ENCODE data around the gene EIF3B.
"Not testable (repeated sequence)": the region's sequence is repeated elsewhere in the genome, so short reads cannot be mapped to it uniquely, and the experiment has no call there.

Gene EIF3B

DNA sequence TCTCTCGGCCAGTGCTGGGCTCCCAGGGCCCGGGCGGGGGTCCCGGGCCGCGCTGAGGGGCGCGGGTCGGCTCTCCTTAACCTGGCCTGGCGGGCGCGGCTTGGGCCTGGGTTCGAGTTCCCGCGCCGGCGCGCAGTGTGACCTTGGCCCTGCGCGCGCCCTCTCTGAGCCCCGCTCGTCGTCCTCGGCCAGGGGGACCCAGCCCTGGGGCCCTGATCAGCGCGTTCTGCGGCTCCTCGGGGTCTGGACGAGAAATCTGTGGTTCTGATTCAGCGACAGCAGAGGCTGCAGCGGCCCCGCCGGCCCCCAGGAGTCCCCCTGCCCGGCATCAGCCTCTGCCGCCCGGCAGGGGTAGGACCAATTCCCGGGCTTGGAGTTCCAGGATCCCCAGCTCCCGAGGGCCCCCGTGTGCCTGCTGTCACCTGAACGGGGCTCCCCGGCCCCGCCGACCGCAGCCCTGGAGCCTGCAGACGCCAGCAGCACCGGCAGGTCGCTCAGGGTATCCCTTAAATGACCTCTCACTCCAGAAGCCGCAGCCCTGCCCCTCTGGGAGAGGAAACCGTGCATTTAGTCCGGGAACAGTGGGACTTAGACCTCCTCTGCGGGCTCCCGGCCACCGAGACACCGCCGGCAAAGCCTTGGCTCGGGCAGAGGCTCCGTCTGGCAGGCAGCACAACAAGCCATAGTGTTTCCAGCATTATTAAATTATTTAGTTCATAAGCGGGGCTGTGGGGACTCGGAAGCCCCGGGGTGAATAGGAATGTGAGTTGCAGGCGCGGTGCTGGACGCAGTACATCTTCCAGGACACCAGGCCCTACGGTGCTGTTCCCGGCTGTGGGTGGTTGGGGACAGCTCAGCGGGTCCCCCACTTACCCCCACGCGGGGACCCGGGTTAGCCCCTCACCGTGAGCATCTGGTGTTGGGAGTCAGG is 49.4 kb downstream of the EIF3B start:
- peak in 2 of 3 donors; percentile 42 to 50 for DNase-seq

DNA sequence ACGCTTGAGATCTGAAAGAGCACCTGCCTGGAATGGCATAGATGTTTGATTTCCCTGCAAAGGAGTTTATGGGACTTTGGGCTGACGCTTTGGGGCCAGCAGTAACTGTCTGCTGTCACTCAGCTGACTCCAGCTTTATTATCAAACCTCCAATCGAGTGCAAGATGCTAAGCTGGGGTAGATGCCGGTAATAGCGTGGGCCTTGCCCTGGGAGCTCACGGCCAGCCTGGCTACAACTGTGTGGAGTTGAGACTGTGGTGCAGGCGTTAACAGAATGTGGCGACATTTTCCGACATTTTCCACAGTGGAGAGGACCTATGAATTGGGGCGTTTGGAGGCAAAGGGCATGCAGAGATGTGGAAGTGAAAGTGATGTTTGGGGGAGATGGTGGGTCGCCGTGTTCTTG is 50.1 kb downstream of the EIF3B start:
- no peak for DNase-seq

DNA sequence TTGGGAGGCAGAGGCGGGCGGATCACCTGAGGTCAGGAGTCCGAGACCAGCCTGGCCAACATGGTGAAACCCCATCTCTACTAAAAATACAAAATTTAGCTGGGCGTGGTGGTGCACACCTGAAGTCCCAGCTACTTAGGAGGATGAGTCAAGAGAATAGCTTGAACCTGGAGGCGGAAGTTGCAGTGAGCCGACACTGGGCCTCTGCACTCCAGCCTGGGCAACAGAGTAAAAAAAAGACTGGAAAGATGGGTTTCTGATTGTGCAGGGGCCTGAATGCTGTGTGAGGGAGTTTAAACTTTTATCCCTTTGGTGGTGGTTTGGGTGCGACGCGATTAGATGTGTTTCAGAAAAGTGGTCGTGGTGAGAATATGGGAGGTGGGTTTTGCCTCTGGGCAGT is 50.6 kb downstream of the EIF3B start:
- no peak for DNase-seq

DNA sequence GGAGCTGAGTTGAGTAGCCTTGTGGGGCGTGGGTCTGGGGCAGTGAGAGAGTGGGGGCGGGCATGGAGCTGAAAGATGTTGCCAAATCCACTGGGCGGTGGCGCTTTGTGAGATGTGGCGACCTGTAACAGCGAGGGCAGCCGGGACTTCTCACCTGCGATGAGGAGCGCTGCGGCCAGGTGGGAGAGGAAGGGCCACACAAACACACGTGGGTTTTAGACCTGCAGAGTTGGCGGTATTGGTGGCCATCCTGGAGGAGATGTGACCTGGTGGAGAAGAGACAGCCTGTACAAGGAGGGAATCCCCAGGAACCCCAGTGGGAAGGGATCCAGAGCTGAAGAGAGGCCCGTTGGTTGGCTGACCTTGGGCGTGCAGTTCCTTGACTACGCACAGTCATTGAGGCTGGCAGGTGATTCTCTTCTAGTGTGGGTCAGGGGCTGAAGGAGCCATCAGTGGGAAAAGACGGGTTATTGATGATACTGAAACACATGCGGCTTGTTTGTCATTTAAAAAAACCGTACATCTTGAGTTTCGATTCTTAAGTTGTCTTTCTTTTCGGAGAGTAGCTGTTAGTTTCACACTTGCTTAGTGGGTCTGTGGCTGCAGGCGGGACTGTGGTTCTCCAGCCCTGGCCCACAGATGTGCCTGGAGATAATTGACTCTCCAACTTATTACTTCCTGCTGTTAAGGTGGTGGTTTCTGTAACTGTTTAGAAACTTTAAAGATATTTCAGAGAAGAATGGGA is 51.1 kb downstream of the EIF3B start:
- peak; percentile 42 to 60 (median 56) for DNase-seq

DNA sequence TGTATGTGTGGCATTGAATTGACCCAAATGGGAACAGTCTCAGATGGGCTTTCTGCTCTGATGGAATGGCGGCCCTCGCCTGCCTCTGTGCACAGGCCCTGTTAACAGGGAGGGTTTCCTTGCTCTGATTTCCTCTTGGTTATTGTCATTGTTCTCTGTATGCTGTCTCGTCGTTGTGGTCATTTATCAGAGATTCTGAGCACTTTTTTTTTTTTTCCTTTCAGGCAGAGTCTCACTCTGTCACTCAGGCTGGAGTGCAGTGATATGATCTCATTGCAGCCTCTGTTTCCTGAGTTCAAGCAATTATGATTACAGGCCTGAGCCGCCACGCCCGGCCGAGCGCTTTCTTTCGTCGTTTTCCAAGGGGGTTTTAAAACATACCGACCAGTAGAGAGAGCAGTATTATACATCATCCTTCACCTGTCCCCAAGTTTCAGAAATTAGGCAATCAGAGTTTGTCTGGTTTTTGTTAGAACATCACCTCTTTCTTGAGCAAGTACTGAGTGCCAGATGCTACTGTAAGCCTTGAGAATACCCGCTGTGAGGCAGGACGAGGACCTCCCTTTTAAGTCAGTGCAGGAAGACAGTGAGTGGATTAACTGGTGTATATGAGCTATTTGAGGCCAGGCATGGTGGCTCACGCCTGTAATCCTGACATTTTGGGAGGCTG is 55.3 kb downstream of the EIF3B start:
- DNase-seq = no peak

DNA sequence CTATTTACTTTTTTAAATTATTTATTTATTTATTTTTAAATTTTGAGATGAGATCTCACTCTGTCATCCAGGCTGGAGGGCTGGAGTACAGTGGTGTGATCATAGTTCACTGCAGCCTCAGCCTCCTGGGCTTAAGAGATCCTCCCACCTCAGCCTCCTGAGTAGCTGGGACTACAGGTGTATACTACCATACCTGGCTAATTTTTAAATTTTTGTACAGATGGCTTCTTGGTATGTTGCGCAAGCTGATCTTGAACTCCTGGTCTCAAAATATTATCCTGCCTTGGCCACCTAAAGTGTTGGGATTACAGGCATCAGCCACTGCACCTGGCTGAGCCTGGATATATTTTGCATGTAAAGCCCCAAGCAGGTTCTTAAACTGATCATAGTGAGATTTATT is 56.4 kb downstream of the EIF3B start:
- no peak for DNase-seq

DNA sequence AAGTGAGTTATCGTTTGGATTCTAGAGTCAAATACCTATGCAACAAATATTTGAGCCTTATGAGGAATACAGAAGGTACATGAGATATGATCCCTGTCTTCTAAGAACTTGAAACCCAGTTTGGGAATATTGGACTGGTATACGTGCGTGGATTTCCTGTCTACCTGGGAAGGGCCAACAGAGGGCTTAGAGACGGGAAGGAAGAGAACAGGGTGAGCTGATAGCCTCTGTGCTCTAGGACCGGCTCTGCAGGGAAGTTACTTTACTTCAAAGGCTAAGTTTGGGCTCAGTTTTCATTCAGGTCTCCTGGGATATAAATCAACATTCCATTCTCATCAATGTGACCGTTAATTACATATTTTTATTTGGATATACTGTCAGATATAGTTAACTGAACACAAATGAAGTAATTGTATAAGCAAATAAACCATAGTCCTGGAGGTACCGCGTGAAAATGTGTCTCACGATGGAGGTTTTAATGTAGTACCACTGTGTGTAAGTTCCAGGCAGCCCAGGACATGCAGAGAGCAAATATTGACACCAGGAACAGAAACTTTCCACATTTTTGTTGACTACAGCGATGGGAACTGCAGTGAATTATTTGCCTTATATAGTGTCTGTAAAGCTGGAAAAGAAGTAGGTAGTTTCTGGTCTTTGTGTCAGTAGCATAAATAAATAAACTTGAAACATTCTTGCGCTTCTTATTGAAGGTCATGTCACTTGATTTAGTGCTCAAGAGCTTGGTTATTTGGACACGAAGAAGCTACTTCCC is 57.4 kb downstream of the EIF3B start:
- DNase-seq = no peak

DNA sequence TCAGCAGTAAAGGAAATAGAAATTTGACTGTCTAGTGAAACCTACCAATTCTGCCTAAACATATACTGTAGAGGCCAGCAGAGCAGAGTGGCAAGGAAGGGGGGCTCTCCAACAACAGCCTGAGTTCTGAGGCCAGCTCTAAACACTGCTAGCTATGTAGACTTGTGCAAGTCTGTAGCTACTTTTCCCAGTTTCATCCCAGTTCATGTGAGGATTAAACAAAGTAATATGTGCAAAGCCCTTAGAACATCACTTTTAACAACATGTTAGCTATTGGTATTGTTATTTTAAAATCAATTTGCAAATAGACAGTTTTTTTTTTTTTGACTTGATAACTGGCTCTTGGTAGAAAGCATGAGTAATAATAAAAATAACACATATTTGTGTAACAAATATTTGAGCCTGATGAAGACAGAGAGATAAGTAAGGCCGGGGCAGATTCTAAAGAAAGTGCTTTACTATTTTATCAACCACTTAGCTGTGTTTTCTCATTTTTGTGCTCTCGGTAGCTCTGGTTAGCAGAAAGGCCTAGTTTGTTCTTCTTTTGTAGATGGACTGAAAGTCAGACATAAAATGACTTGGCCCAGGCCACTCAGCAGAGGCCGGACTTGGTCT is 58.1 kb downstream of the EIF3B start:
- DNase-seq = no peak

DNA sequence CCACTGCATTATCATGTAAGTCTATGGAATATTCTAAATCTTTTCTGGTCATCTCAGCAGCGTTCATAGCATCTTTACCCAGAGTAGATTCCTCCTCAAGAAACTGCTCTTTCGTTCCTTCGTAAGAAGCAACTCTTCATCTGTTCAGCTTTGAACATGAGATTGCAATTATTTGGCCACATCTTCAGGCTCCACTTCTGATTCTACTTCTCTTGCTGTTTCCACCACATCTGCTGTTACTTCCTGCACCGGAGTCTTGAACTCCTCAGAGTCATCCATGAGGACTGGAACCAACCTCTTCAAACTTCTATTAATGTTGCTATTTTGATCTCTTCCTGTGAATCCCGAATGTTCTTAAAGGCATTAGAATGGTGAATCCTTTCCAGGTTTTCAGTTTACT is 61.4 kb downstream of the EIF3B start:
- no peak for DNase-seq

DNA sequence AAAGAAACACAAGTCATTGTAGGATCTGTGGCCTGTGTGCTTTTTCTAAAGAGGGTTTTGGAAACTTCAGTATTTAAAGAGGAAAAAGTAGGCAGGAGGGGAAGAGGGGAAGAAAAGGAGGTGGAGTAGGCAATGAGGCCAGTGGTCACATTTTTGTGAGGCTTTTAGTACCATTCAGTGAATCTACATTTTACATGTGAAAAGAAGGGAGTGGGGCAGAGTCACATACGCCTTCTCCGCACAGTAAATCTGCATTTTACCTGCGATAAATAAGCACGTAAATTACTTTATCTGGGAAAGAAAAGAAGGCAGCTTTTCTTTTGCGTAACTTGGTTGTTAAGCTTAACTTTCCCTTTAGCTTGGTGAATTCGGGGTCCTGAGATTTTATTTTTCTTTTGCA is 62.0 kb downstream of the EIF3B start:
- no peak for DNase-seq

DNA sequence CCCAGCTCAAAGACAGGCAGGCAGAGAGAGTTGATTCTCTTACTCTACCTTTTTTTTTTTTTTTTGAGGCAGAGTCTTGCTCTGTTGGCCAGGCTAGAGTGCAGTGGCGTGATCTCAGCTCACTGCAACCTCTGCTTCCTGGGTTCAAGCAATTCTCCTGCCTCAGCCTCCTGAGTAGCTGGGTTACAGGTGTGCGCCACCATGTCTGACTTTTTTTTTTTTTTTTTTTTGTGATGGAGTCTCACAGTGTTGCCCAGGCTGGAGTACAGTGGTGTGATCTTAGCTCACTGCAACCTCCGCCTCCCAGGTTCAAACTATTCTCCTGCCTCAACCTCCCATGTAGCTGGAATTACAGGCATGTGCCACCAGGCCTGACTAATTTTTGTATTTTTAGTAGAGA is 62.6 kb downstream of the EIF3B start:
- not testable (repeated sequence) for DNase-seq

DNA sequence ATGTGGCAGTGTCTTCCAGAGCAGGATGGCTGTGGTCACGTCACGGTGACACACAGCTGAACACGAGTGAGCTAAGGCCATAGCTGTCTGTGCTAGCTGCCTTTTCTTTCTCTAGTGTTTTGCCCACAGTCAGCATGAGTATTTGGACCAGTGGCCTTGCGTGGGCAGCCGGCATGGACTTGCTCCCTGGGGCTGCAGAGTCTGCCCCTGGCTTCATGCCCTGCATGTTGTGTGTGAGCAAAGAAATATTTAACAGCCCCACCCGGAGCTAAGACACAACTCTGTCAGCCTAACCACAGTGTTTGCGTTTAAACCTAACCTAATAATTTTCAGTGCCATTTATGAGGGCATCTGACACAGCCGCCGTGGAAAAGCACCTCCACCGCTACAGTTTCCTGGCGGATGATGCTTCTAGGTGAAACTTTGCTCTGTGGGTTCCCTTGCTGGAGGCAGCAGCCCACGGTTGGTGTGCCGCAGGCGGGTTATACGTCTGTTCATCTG is 63.4 kb downstream of the EIF3B start:
- no peak for DNase-seq

DNA sequence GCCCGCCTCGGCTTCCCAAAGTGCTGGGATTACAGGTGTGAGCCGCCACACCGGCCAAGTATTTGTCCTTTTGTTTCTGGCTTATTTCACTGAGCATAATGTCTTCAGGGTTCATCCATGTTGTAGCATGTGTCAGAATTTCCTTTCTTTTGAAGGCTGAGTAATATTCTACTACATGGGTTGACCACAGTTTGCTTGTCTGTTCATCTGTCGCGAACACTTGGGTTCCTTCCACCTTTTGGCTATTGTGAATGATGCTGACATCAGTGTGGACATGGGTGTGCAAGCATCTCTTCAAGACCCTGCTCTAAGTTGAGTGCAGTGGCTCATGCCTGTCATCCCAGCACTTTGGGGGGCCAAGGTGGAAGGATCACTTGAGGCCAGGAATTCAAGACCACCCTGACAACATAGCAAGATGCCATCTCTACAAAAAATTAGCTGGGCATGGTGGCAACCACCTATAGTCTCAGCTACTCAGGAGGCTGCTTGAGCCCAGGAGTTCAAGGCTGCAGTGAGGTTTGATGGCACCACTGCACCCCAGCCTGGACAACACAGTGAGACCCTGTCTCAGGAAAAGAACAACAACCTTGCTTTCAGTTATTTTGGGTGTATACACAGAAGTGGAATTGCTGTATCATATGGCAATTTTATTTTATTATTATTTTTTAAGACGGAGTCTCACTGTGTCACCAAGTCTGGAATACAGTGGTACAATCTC is 65.7 kb downstream of the EIF3B start:
- no peak for DNase-seq

DNA sequence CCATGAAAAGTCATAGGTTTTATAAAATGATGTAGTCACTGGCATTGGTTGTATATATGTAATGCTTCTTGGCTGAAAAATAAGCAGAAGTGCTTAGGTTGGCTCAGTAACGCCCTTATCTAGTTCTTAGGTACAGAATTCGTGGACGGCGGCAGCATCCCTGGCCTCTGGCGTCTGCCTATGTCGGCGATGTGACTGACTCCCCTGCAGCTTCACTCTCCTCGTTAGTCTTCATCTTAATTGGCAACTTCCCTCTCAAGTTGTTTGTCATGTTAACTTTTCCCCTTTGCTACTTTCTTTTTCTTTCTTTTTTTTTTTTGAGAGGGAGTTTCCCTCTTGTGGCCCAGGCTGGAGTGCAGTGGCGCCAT is 67.3 kb downstream of the EIF3B start:
- no peak for DNase-seq

DNA sequence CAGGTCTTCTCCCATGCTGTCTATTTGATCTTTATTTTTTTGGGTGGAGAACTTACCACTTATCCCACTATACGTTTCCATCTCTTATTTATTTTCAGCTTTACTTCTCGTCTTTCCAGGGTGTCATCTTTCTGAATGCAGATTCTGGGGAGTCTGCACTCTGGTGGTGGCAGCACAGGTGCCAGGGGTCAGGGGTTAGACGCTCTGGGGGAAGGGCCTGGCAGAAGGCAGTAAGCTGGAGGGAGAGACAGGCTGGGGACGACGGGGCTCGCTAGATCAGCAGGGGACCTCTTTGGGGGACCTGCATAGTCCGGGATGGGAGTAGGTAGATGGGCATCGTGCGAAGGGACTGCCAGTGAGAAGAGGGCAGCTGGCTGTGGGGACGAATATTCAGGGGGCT is 71.1 kb downstream of the EIF3B start:
- no peak for DNase-seq

Measured in suppressor macrophage treated with lipopolysaccharide for 1 hour (primary cell).